ENCODE measurements around the gene OTOG. TPM values are rescaled to one million over a fixed set of nuclear protein-coding genes. Genes with fewer than 3 reads are reported as not detected.

OTOG gene
- total and polyA plus RNA-seq, 12 donors = not detected

DNA sequence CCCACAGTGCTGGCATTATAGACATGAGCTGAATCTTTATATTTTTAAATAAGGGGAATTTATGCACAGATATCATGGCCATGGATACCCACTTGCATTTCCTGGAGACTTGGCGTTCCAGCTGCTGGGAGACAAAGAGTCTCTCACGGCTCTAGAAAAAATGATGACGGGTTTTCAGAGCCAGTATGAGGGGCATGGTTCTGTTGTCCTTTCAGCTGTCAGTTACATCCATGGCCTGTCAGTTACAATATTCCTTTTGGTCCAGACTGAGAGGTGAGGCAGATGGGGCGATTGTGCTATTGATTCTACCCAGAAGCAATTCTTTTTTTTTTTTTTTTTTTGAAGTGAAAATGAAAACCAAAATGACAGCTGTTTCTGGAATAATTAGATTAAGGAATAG lies 32.6 kb upstream of the OTOG start:
- TF ChIP-seq CTCF (IDR thresholded peaks at IDR 0.05) = no peak
- no peak for TF ChIP-seq POLR2A (IDR thresholded peaks at IDR 0.05)
- no peak for DNase-seq
- 79 to 87% (median 82%) methylated on average over 4 of the region's 4 CpGs for whole genome bisulfite sequencing, 4 donors
- Histone ChIP-seq H3K4me3 (no peak overlapping the region), H3K4me1 (replicated peaks in 1 of 2) (peaks cover 11 to 17% of the 10 kb centered on the region in 2 donors), H3K9me3 (replicated peaks in 1 of 3) (no peaks in the 10 kb centered on the region), H3K27ac (no peak overlapping the region), H3K27me3 (no peaks in the 10 kb centered on the region), H3K36me3 (replicated peaks in 1 of 2) (no peaks in the 10 kb centered on the region)
- intact Hi-C loops (cut with DNase I) = no loop called here

- 17 to 24% (median 23%) methylated on average over 5 of the region's 5 CpGs for WGBS, 4 donors
- Histone ChIP-seq H3K4me3 (no peak overlapping the region), H3K27me3 (peaks cover 4% of the 10 kb centered on the region), H3K9me3 (replicated peaks in 1 of 3) (no peaks in the 10 kb centered on the region), H3K36me3 (replicated peaks in 1 of 2) (no peaks in the 10 kb centered on the region), H3K27ac (peak overlapping the region in 1 of 5 donors; percentile 6), H3K4me1 (replicated peaks in 1 of 2) (peaks cover 11 to 17% of the 10 kb centered on the region in 2 donors)
- intact Hi-C loops (cut with DNase I) = no loop called here
- no peak for TF ChIP-seq CTCF (IDR thresholded peaks at IDR 0.05)
- no peak for TF ChIP-seq POLR2A (IDR thresholded peaks at IDR 0.05)
- peak in 6 of 7 donors; percentile 27 to 69 (median 44) for DNase-seq
These were observed 31.4 kb upstream of the OTOG start for GRCh38 chr11:17515443-17516176.

GRCh38 chr11:17516551-17517150 lies 30.4 kb upstream of the OTOG start:
- Histone ChIP-seq H3K4me3 (no peak overlapping the region), H3K27me3 (peaks cover 4% of the 10 kb centered on the region), H3K4me1 (replicated peaks in 1 of 2) (peaks cover 11 to 17% of the 10 kb centered on the region in 2 donors), H3K27ac (no peak overlapping the region), H3K36me3 (replicated peaks in 1 of 2) (no peaks in the 10 kb centered on the region), H3K9me3 (replicated peaks in 1 of 3) (no peaks in the 10 kb centered on the region)
- TF ChIP-seq CTCF (IDR thresholded peaks at IDR 0.05) (no peak), POLR2A (IDR thresholded peaks at IDR 0.05) (no peak)
- no peak for DNase-seq
- 89 to 97% (median 92%) methylated on average over 7 of the region's 7 CpGs for WGBS, 4 donors
- intact Hi-C loops (cut with DNase I) = no loop called here

DNA sequence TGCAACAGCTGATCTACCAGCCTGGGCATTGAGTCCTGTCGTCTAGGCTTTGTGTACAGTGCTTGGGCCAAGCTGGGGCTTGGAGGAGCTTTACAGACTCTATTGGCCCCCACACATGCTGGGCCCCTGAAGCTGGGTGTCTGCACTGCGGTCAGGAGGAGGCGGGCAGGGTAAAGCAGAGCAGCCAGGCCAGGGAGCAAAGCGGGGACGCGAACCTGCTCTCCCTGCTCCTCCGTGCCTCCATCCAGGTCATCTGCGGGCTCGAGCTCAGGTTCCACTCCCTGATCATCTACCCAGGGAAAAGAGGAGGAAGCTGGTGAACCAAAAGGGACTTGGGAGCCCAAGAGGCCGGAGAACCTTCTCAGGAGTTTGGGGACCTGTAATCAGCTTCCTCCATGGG lies 29.9 kb upstream of the OTOG start:
- 88 to 93% (median 90%) methylated on average over 3 to 10 of the region's 10 CpGs for WGBS, 4 donors
- Histone ChIP-seq H3K27me3 (peaks cover 4% of the 10 kb centered on the region), H3K4me3 (no peak overlapping the region), H3K27ac (no peak overlapping the region), H3K4me1 (replicated peaks in 1 of 2) (peaks cover 11 to 17% of the 10 kb centered on the region in 2 donors), H3K36me3 (replicated peaks in 1 of 2) (no peaks in the 10 kb centered on the region), H3K9me3 (replicated peaks in 1 of 3) (no peaks in the 10 kb centered on the region)
- DNase-seq = no peak
- TF ChIP-seq CTCF (IDR thresholded peaks at IDR 0.05) (no peak), POLR2A (IDR thresholded peaks at IDR 0.05) (no peak)
- intact Hi-C loops (cut with DNase I) = no loop called here
